H1 (cell line): Measurements from ENCODE around the gene AMN1. TPM values are rescaled to one million over a fixed set of nuclear protein-coding genes. Genes with fewer than 3 reads are reported as not detected.
"Not testable (repeated sequence)": the region's sequence is repeated elsewhere in the genome, so short reads cannot be mapped to it uniquely, and the experiment has no call there.

Experiments
- CTCF ChIA-PET: fragments of 300-600 bp; sonication (Branson Sonifier 250); formaldehyde crosslinking; loops from one replicate; lab custom pipeline; 2021; ENCODE audit not compliant: partially characterized antibody; lab: Charles Lee
- POLR2A ChIA-PET: fragments of 300-600 bp; sonication (Branson Sonifier 250); formaldehyde crosslinking; loops from one replicate; lab custom pipeline; 2021; ENCODE audit warnings: inconsistent platforms; ENCODE audit not compliant: partially characterized antibody; lab: Charles Lee
- DNase-seq, 2 experiments: peaks; one replicate each; pipeline versions ENCODE4 v3.0.0 to v3.0.0-alpha.2; 2010 to 2022; ENCODE audit warnings: low spot score in 2 of 2, low read depth in 1 of 2, mixed read lengths in 1 of 2
- FAIRE-seq: peaks from 2 replicates; lab custom pipeline; 2011; peaks lifted over from hg19 to GRCh38; lab: Jason Lieb, UNC
- H2AFZ ChIP-seq: 2 replicates; pipeline ENCODE4 v1.8.1; 2012; ENCODE audit warnings: low read length, inconsistent platforms
- H2AK5ac ChIP-seq: 2 replicates; pipeline ENCODE4 v1.6.1; 2013; ENCODE audit warnings: low read depth, low read length
- H2BK120ac ChIP-seq: replicated peaks from 2 replicates; pipeline ENCODE3; 2013; ENCODE audit warnings: low read depth, low read length, inconsistent platforms
- H2BK12ac ChIP-seq: 2 replicates; pipeline ENCODE4 v1.6.1; 2013; ENCODE audit warnings: low read depth, low read length
- H2BK15ac ChIP-seq: 2 replicates; pipeline ENCODE4 v1.6.1; 2013; ENCODE audit warnings: low read length
- H2BK20ac ChIP-seq: 2 replicates; pipeline ENCODE4 v1.6.1; 2013; ENCODE audit warnings: low read length
- H2BK5ac ChIP-seq: 2 replicates; pipeline ENCODE4 v1.6.1; 2013; ENCODE audit warnings: low read depth, low read length
- H3K14ac ChIP-seq: 2 replicates; pipeline ENCODE4 v1.6.1; 2013; ENCODE audit warnings: inconsistent platforms; ENCODE audit not compliant: insufficient read length
- H3K18ac ChIP-seq: 2 replicates; pipeline ENCODE4 v1.6.1; 2013; ENCODE audit warnings: low read length; ENCODE audit errors: extremely low read depth
- H3K23ac ChIP-seq: 2 replicates; pipeline ENCODE4 v1.6.1; 2013; ENCODE audit warnings: inconsistent platforms; ENCODE audit not compliant: insufficient read length
- H3K23me2 ChIP-seq: 2 replicates; pipeline ENCODE4 v1.6.1; 2013; ENCODE audit warnings: low read depth, low read length
- H3K27ac ChIP-seq: 2 replicates; pipeline ENCODE4 v1.6.1; 2011; ENCODE audit warnings: low read depth, low read length, inconsistent platforms
- H3K27me3 ChIP-seq, 4 experiments: replicated peaks in 1 of 4; 1 replicate in 1 of 4; 2 replicates in 3 of 4; pipeline versions ENCODE4 v1.6.1 to v1.8.1; 2011 to 2013; ENCODE audit warnings: low read length in 3 of 4, mild to moderate bottlenecking in 3 of 4, inconsistent platforms in 2 of 4, mixed read lengths in 2 of 4, moderate library complexity in 1 of 4; ENCODE audit not compliant: control insufficient read depth in 3 of 4, insufficient read depth in 3 of 4; ENCODE audit errors: extremely low read depth in 1 of 4
- H3K36me3 ChIP-seq, 4 experiments: 2 replicates each; pipeline versions ENCODE4 v1.6.1 to v1.8.1; 2011 to 2013; ENCODE audit warnings: mild to moderate bottlenecking in 4 of 4, low read length in 3 of 4, moderate library complexity in 2 of 4, control low read depth in 1 of 4, inconsistent platforms in 1 of 4; ENCODE audit not compliant: insufficient read depth in 4 of 4, control insufficient read depth in 2 of 4
- H3K4ac ChIP-seq: replicated peaks from 2 replicates; pipeline ENCODE3; 2013; ENCODE audit warnings: low read length, low read depth, mixed read lengths, inconsistent platforms; ENCODE audit not compliant: insufficient read length
- H3K4me1 ChIP-seq, 4 experiments: replicated peaks in 1 of 4; 1 replicate in 1 of 4; 2 replicates in 3 of 4; pipeline versions ENCODE4 v1.6.1 to v1.8.1; 2011 to 2013; ENCODE audit warnings: low read length in 3 of 4, inconsistent platforms in 2 of 4, mixed read lengths in 1 of 4; ENCODE audit not compliant: insufficient read depth in 4 of 4, control insufficient read depth in 3 of 4
- H3K4me2 ChIP-seq, 2 experiments: 2 replicates each; pipeline versions ENCODE4 v1.6.1 to v1.8.1; 2011 to 2013; ENCODE audit warnings: low read depth in 2 of 2, low read length in 2 of 2, control low read depth in 1 of 2, inconsistent platforms in 1 of 2, mild to moderate bottlenecking in 1 of 2; ENCODE audit not compliant: insufficient read depth in 1 of 2
- H3K4me3 ChIP-seq, 4 experiments: fragments of 200-600, 300-600 bp in 1 of 4; sonication (generic), shearing (Covaris generic), sonication (Bioruptor Twin) in 1 of 4; 2 replicates each; pipeline versions ENCODE4 v1.5.1 to v1.8.1; 2011 to 2016; ENCODE audit warnings: low read length in 4 of 4, low read depth in 3 of 4, control low read depth in 2 of 4, inconsistent platforms in 2 of 4, mild to moderate bottlenecking in 2 of 4, mixed read lengths in 1 of 4, moderate library complexity in 1 of 4; ENCODE audit not compliant: insufficient read depth in 2 of 4; ENCODE audit errors: extremely low read depth in 1 of 4
- H3K56ac ChIP-seq: replicated peaks from 2 replicates; pipeline ENCODE3; 2013; ENCODE audit warnings: low read depth, mild to moderate bottlenecking, mixed read lengths, low read length, inconsistent platforms; ENCODE audit not compliant: insufficient read length
- H3K79me1 ChIP-seq: 2 replicates; pipeline ENCODE4 v1.6.1; 2013; ENCODE audit warnings: low read depth, low read length, control low read depth
- H3K79me2 ChIP-seq, 2 experiments: 2 replicates each; pipeline versions ENCODE4 v1.6.1 to v1.8.1; 2012 to 2013; ENCODE audit warnings: low read length in 2 of 2, mild to moderate bottlenecking in 2 of 2, inconsistent platforms in 1 of 2; ENCODE audit not compliant: insufficient read depth in 2 of 2, control insufficient read depth in 1 of 2
- H3K9ac ChIP-seq, 4 experiments: replicated peaks in 1 of 4; 1 replicate in 1 of 4; 2 replicates in 3 of 4; pipeline versions ENCODE4 v1.6.1 to v1.8.1; 2011 to 2013; ENCODE audit warnings: low read depth in 3 of 4, low read length in 3 of 4, control low read depth in 2 of 4, mild to moderate bottlenecking in 2 of 4, moderate library complexity in 2 of 4, inconsistent platforms in 1 of 4; ENCODE audit errors: extremely low read depth in 1 of 4
- H3K9me3 ChIP-seq, 2 experiments: 2 replicates each; pipeline versions ENCODE4 v1.6.1 to v1.8.1; 2012 to 2013; ENCODE audit warnings: mild to moderate bottlenecking in 2 of 2, moderate library complexity in 2 of 2, control low read depth in 1 of 2, inconsistent platforms in 1 of 2, low read depth in 1 of 2, low read length in 1 of 2, mixed read lengths in 1 of 2; ENCODE audit not compliant: insufficient read depth in 2 of 2
- H4K20me1 ChIP-seq, 2 experiments: replicated peaks in 1 of 2; 2 replicates each; pipeline versions ENCODE3 to v1.8.1; 2011 to 2013; ENCODE audit warnings: inconsistent platforms in 2 of 2, low read length in 2 of 2, mild to moderate bottlenecking in 1 of 2; ENCODE audit not compliant: insufficient read depth in 2 of 2, control insufficient read depth in 1 of 2
- H4K5ac ChIP-seq: 2 replicates; pipeline ENCODE4 v1.6.1; 2013; ENCODE audit warnings: low read length, low read depth, mixed read lengths, inconsistent platforms; ENCODE audit not compliant: insufficient read length
- H4K8ac ChIP-seq: 2 replicates; pipeline ENCODE4 v1.8.0; 2013; ENCODE audit warnings: mild to moderate bottlenecking, moderate library complexity, low read length, inconsistent platforms; ENCODE audit not compliant: insufficient read depth; ENCODE audit errors: extremely low read depth
- H4K91ac ChIP-seq: replicated peaks from 2 replicates; pipeline ENCODE3; 2013; ENCODE audit warnings: low read length, mixed read lengths, inconsistent platforms; ENCODE audit not compliant: insufficient read length
- WGBS, 2 experiments: shearing (Covaris generic) in 1 of 2; methylation state at CpG; one replicate each; pipeline versions ENCODE4 v1.1.6 to v1.1.7; 2013 to 2015; ENCODE audit warnings: low lambda C conversion rate in 2 of 2, mixed read lengths in 2 of 2, inconsistent platforms in 1 of 2, low coverage in 1 of 2, missing lambda C conversion rate in 1 of 2; ENCODE audit not compliant: insufficient replicate concordance in 2 of 2, insufficient coverage in 1 of 2, insufficient read length in 1 of 2; ENCODE audit errors: extremely low coverage in 1 of 2, missing lambda C conversion rate in 1 of 2; 5-methylcytosine and 5-hydroxymethylcytosine counted together
- polyA plus RNA-seq, 7 experiments: library from polyadenylated mRNA; depleted of rRNA in 3 of 7; stranded (reverse) in 5 of 7; unstranded in 2 of 7; fragments of >200 nt in 5 of 7; fragments of 200-250 nt in 2 of 7; gene quantifications; 1 replicate in 5 of 7; 2 replicates in 1 of 7; 4 replicates in 1 of 7; pipeline versions ENCODE4 v1.2.1 to v1.2.3, GENCODE V29; 2011 to 2013; ENCODE audit warnings: missing spikeins in 2 of 7, mixed read lengths in 2 of 7
- total RNA-seq: library from RNA; stranded (reverse); fragmentation: NEBNext Ultra II Directional; extraction: Animal tissue kit (Norgen Biotek cat#: 25700); gene quantifications from 2 replicates; pipeline ENCODE4 v1.2.1, GENCODE V29; 2021

The AMN1 gene
- total and polyA plus RNA-seq, 2 of the 8 experiments (the other 6 are each of a cell fraction or from before 2014, with no cell fraction given), result 7.5 to 13.8 TPM

DNA sequence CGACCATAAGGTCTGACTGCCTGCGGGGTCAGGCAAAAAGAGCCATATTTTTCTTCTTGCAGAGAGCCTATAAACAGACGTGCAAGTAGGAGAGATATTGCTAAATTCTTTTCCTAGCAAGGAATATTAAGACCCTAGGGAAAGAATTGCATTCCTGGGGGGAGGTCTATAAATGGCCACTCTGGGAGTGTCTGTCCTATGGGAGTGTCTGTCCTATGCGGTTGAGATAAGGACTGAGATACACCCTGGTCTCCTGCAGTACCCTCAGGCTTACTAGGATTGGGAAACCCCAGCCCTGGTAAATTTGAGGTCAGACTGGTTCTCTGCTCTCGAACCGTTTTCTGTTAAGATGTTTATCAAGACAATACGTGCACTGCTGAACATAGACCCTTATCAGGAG, 20.7 kb downstream of the AMN1 start:
- H3K23ac ChIP-seq, H3K27me3 ChIP-seq, H3K4me1 ChIP-seq, POLR2A ChIA-PET, H2AFZ ChIP-seq, H4K20me1 ChIP-seq, DNase-seq, H3K23me2 ChIP-seq, H2BK20ac ChIP-seq, H3K79me1 ChIP-seq, H3K27ac ChIP-seq, H2BK120ac ChIP-seq, H3K14ac ChIP-seq, H2BK12ac ChIP-seq, H3K9me3 ChIP-seq, H2BK5ac ChIP-seq, H3K79me2 ChIP-seq, CTCF ChIA-PET, H4K5ac ChIP-seq, H3K4me2 ChIP-seq, H2AK5ac ChIP-seq, H3K36me3 ChIP-seq, H3K4me3 ChIP-seq, H4K8ac ChIP-seq, H3K9ac ChIP-seq, H3K56ac ChIP-seq, H2BK15ac ChIP-seq, H4K91ac ChIP-seq, FAIRE-seq, H3K4ac ChIP-seq, H3K18ac ChIP-seq: not testable (repeated sequence)
- WGBS, 2 experiments, result 99% methylated on average over 7 of the region's 7 CpGs; no CpG with 5 or more reads in 1 of the 2 experiments
